NCI-H526 treated with DMSO at 0.1 percent for 48 hours (cell line): ENCODE data around the gene LMO2.

Experiments used
- DNase-seq: peaks from one replicate; lab custom pipeline; 2025; lab: John Stamatoyannopoulos, UW

Gene LMO2

GRCh38 chr11:33819278-33820035 is 72.4 kb downstream of the LMO2 start:
- DNase-seq: no peak
